Panc1 (cell line): ENCODE results near the gene MXD3.

Experiments used
- POLR2AphosphoS5 ChIP-seq: IDR thresholded peaks from 2 replicates; pipeline ENCODE4 v1.6.1; 2012; ENCODE audit warnings: mild to moderate bottlenecking, low read depth, low read length, moderate library complexity
- SIN3A ChIP-seq: IDR thresholded peaks from 2 replicates; pipeline ENCODE4 v1.6.1; 2012; ENCODE audit warnings: low read depth, mild to moderate bottlenecking, low read length, moderate library complexity, borderline replicate concordance; ENCODE audit not compliant: insufficient read depth
- TCF7L2 ChIP-seq: IDR thresholded peaks from 2 replicates; pipeline ENCODE4 v1.6.1; 2011; ENCODE audit warnings: mild to moderate bottlenecking, low read depth, low read length, inconsistent platforms
- TF ChIP-seq, protein P1 (sequence below), 2 experiments: IDR thresholded peaks; 2 replicates each; pipeline ENCODE4 v1.6.1; 2011 to 2012; ENCODE audit warnings: low read depth in 2 of 2, control low read depth in 1 of 2, low read length in 1 of 2, mild to moderate bottlenecking in 1 of 2, moderate library complexity in 1 of 2; ENCODE audit not compliant: insufficient read depth in 1 of 2
- TF ChIP-seq, protein P2 (sequence below): fragments of 450-650 bp; IDR thresholded peaks from 2 replicates; pipeline ENCODE4 v1.5.1; 2017; ENCODE audit warnings: mild to moderate bottlenecking

DNA sequence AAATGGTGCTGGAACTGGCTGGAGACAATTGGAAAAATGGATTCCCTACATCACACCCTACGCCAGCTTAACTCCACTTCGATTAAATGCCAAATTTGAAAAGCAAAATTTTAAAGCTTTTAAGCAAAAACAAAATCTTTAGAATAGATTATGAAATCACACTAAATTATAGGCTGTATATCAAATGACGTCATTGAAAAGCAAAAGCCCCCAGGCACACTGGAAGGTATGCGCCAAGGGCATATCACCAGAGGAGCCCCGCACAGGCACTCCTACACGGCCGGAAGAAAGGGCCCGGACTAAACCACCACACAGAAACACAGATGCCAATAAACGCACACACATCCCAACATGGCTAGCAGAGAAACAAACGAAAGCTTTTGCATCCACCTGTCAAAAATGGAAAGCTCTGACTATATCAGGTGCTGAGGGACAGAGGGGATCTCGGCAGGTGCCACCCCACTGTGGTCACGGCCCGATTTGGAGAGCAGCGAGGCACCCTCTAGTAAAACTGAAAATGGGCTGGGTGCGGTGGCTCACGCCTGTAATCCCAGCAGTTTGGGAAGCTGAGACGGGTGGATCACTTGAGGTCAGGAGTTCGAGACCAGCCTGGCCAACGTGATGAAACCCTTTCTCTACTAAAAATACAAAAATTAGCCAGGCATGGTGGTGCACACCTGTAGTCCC is 17.0 kb upstream of the MXD3 start:
- TF ChIP-seq, protein P1, sequence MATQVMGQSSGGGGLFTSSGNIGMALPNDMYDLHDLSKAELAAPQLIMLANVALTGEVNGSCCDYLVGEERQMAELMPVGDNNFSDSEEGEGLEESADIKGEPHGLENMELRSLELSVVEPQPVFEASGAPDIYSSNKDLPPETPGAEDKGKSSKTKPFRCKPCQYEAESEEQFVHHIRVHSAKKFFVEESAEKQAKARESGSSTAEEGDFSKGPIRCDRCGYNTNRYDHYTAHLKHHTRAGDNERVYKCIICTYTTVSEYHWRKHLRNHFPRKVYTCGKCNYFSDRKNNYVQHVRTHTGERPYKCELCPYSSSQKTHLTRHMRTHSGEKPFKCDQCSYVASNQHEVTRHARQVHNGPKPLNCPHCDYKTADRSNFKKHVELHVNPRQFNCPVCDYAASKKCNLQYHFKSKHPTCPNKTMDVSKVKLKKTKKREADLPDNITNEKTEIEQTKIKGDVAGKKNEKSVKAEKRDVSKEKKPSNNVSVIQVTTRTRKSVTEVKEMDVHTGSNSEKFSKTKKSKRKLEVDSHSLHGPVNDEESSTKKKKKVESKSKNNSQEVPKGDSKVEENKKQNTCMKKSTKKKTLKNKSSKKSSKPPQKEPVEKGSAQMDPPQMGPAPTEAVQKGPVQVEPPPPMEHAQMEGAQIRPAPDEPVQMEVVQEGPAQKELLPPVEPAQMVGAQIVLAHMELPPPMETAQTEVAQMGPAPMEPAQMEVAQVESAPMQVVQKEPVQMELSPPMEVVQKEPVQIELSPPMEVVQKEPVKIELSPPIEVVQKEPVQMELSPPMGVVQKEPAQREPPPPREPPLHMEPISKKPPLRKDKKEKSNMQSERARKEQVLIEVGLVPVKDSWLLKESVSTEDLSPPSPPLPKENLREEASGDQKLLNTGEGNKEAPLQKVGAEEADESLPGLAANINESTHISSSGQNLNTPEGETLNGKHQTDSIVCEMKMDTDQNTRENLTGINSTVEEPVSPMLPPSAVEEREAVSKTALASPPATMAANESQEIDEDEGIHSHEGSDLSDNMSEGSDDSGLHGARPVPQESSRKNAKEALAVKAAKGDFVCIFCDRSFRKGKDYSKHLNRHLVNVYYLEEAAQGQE (IDR thresholded peaks at IDR 0.05; ENCODE audit: insufficient read depth in 1 of 2, low read depth in 2 of 2, low read length in 1 of 2) = no peak
- TF ChIP-seq, protein P2, sequence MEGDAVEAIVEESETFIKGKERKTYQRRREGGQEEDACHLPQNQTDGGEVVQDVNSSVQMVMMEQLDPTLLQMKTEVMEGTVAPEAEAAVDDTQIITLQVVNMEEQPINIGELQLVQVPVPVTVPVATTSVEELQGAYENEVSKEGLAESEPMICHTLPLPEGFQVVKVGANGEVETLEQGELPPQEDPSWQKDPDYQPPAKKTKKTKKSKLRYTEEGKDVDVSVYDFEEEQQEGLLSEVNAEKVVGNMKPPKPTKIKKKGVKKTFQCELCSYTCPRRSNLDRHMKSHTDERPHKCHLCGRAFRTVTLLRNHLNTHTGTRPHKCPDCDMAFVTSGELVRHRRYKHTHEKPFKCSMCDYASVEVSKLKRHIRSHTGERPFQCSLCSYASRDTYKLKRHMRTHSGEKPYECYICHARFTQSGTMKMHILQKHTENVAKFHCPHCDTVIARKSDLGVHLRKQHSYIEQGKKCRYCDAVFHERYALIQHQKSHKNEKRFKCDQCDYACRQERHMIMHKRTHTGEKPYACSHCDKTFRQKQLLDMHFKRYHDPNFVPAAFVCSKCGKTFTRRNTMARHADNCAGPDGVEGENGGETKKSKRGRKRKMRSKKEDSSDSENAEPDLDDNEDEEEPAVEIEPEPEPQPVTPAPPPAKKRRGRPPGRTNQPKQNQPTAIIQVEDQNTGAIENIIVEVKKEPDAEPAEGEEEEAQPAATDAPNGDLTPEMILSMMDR = no peak
- TF ChIP-seq POLR2AphosphoS5 = no peak
- no peak for TF ChIP-seq TCF7L2
- TF ChIP-seq SIN3A = no peak
